ENCODE data around the gene PCTP. TPM values are rescaled to one million over a fixed set of nuclear protein-coding genes. Genes with fewer than 3 reads are reported as not detected.

The PCTP gene
- total RNA-seq, 6 donors from 2014 or later = 13.6 to 28.3 (median 21.9) TPM

GRCh38 chr17:55818451-55819375 lies 67.9 kb downstream of the PCTP start:
- Histone ChIP-seq H3K4me1 (no peaks in the 10 kb centered on the region), H3K27me3 (no peaks in the 10 kb centered on the region), H3K27ac (no peak overlapping the region), H3K9me3 (peaks cover 0 to 5% (median 0%) of the 10 kb centered on the region in 4 donors), H3K36me3 (no peaks in the 10 kb centered on the region), H3K4me3 (no peak overlapping the region)
- TF ChIP-seq POLR2A (IDR thresholded peaks at IDR 0.05) = no peak
- TF ChIP-seq CTCF (IDR thresholded peaks at IDR 0.05) = no peak
- TF ChIP-seq EP300 (IDR thresholded peaks at IDR 0.05) = no peak
- no peak for TF ChIP-seq POLR2AphosphoS5 (IDR thresholded peaks at IDR 0.05)
- ATAC-seq (ENCODE audit: low FRiP score in 2 of 2) (no peak), DNase-seq (no peak)
- 73 to 78% methylated on average over 5 of the region's 5 CpGs for WGBS, 2 donors

GRCh38 chr17:55820675-55821074 lies 69.8 kb downstream of the PCTP start:
- Histone ChIP-seq H3K4me1 (no peaks in the 10 kb centered on the region), H3K4me3 (no peak overlapping the region), H3K27ac (no peak overlapping the region), H3K36me3 (no peaks in the 10 kb centered on the region), H3K27me3 (no peaks in the 10 kb centered on the region), H3K9me3 (peaks cover 0 to 5% (median 0%) of the 10 kb centered on the region in 4 donors)
- no peak for TF ChIP-seq EP300 (IDR thresholded peaks at IDR 0.05)
- TF ChIP-seq CTCF (IDR thresholded peaks at IDR 0.05) = no peak
- ATAC-seq (ENCODE audit: low FRiP score in 2 of 2) = no peak
- DNase-seq = no peak

GRCh38 chr17:55822028-55822427 lies 71.2 kb downstream of the PCTP start:
- no peak for ATAC-seq (ENCODE audit: low FRiP score in 2 of 2)
- 71% methylated on average over 4 of the region's 4 CpGs for WGBS, 2 donors

GRCh38 chr17:55825213-55825612 lies 74.4 kb downstream of the PCTP start:
- no peaks in the 10 kb centered on the region for H3K27me3 ChIP-seq
- H3K9me3 ChIP-seq = peaks cover 0 to 5% (median 0%) of the 10 kb centered on the region in 4 donors
- peak in 2 of 6 experiments; percentile 12 to 15 for TF ChIP-seq CTCF (IDR thresholded peaks at IDR 0.05)
- TF ChIP-seq EP300 (IDR thresholded peaks at IDR 0.05) = no peak
- no peak for DNase-seq
- WGBS, 2 donors = 52 to 70% methylated on average over 2 of the region's 2 CpGs
- no peak overlapping the region for H3K4me3 ChIP-seq
- no peaks in the 10 kb centered on the region for H3K36me3 ChIP-seq
- no peak for ATAC-seq (ENCODE audit: low FRiP score in 2 of 2)
- no peaks in the 10 kb centered on the region for H3K4me1 ChIP-seq
- no peak overlapping the region for H3K27ac ChIP-seq

More at GRCh38 chr17:55822028-55822427, 71.2 kb downstream of the PCTP start:
- Histone ChIP-seq H3K4me1 (no peaks in the 10 kb centered on the region), H3K27me3 (no peaks in the 10 kb centered on the region), H3K9me3 (peaks cover 0 to 5% (median 0%) of the 10 kb centered on the region in 4 donors), H3K4me3 (no peak overlapping the region), H3K36me3 (no peaks in the 10 kb centered on the region), H3K27ac (no peak overlapping the region)
- DNase-seq = no peak
- TF ChIP-seq CTCF (IDR thresholded peaks at IDR 0.05) (no peak), POLR2A (IDR thresholded peaks at IDR 0.05) (no peak), EP300 (IDR thresholded peaks at IDR 0.05) (no peak)

Other genes with a start within 250 kb of the PCTP start
- gene SMIM36, start 239.6 kb upstream of the PCTP start, total RNA-seq = not detected
- gene TMEM100, start 28.2 kb upstream of the PCTP start, total RNA-seq = 100 to 1,000 TPM in 5 of 6 donors, 10 to 100 TPM in 1; 89.1 to 195 (median 142) TPM

Data from upper lobe of left lung (tissue), 6 donors.